ENCODE results near the gene ABCA2. TPM values are rescaled to one million over a fixed set of nuclear protein-coding genes. Genes with fewer than 3 reads are reported as not detected.
A peak's percentile ranks its signal among the peaks of the same experiment; 100 is the strongest.

Gene ABCA2
- total RNA-seq, 1 experiment from 2014 or later: 114 TPM

GRCh38 chr9:137001857-137002645, 26.0 kb downstream of the ABCA2 start:
- no peaks in the 10 kb centered on the region for H3K27me3 ChIP-seq (ENCODE audit: insufficient read depth, low read length)
- peaks cover 27 to 47% of the 10 kb centered on the region in 2 experiments for H3K4me1 ChIP-seq (ENCODE audit: control insufficient read depth in 1 of 2, insufficient read depth in 2 of 2, low read length in 2 of 2)
- peaks cover 0 to 4% of the 10 kb centered on the region in 2 experiments; a peak in 1 of 4 replicates for H3K9me3 ChIP-seq (ENCODE audit: control insufficient read depth in 1 of 2, insufficient read depth in 1 of 2, low read depth in 1 of 2, low read length in 2 of 2)
- ChIA-PET POLR2A (interaction anchor here (0.5 to 2.9 kb wide), 3 partner anchors 8 to 221 kb away, joined by 3 to 19 read pairs (median 3); partner anchors contain the start of gene PAXX), CTCF (interaction anchor here (0.7 to 1.7 kb wide), 4 partner anchors 10 to 160 kb away, joined by 3 to 4 read pairs (median 3); partner anchors contain the start of genes AJM1 and PAXX), RAD21 (ENCODE audit: low non-redundant PET in 1 of 2, low total read pairs in 2 of 2, uncharacterized antibody in 2 of 2, unreplicated experiment in 2 of 2) (no interaction called here)
- H3K36me3 ChIP-seq (ENCODE audit: control insufficient read depth in 1 of 2, insufficient read depth in 2 of 2, low read length in 2 of 2): no peaks in the 10 kb centered on the region
- DNase-seq (ENCODE audit: low read depth, low spot score) (no peak), ATAC-seq (no peak)
- H3K27ac ChIP-seq (ENCODE audit: low read depth, low read length): no peak overlapping the region
- no TSS peak for BruUV-seq (replicated peaks)
- TF ChIP-seq MAX (IDR thresholded peaks at IDR 0.05) (no peak), EGR1 (IDR thresholded peaks at IDR 0.05; ENCODE audit: low read depth) (no peak), ZBTB33 (IDR thresholded peaks at IDR 0.05; ENCODE audit: extremely low read depth, insufficient replicate concordance, low read length) (no peak), EZH2phosphoT487 (IDR thresholded peaks at IDR 0.05; ENCODE audit: borderline replicate concordance) (no peak)
- intact Hi-C loops (cut with micrococcal nuclease): no loop called here
- H3K4me2 ChIP-seq (ENCODE audit: low read length): peak overlapping the region; percentile 42
- H3K9ac ChIP-seq (ENCODE audit: low read length): peak overlapping the region; percentile 20; the same call in 1 of the 2 replicates
- H4K20me1 ChIP-seq (ENCODE audit: insufficient read depth): no peaks in the 10 kb centered on the region
- no peak overlapping the region for H3K4me3 ChIP-seq (replicated peaks in 1 of 2; ENCODE audit: low read depth in 1 of 2, low read length in 2 of 2)
- no peaks in the 10 kb centered on the region for H3K79me2 ChIP-seq (ENCODE audit: insufficient read depth, low read length)
- H2AFZ ChIP-seq (ENCODE audit: low read depth, low read length, poor library complexity, severe bottlenecking): no peak overlapping the region
- no peaks in the 10 kb centered on the region for H3K9me2 ChIP-seq (ENCODE audit: insufficient read depth)

Measured in HCT116 (cell line).